Activated CD8-positive, alpha-beta memory T cell treated with anti-CD3 and anti-CD28 coated beads, Interleukin-2, amount 50 U/mL, for 48 hours (primary cell): ENCODE results near the gene TEX19.
"Not testable (repeated sequence)": the region's sequence is repeated elsewhere in the genome, so short reads cannot be mapped to it uniquely, and the experiment has no call there.

Experiments
- DNase-seq: peaks from one replicate; pipeline ENCODE4 v3.0.0-alpha.2; 2020

The TEX19 gene

GRCh38 chr17:82378741-82379021 is 19.6 kb downstream of the TEX19 start:
- DNase-seq, result no peak

GRCh38 chr17:82380860-82381702 is 22.0 kb downstream of the TEX19 start:
- DNase-seq, result no peak

- not testable (repeated sequence) for DNase-seq
These were observed 22.6 kb downstream of the TEX19 start for GRCh38 chr17:82381703-82382009.

- DNase-seq, result not testable (repeated sequence)
These were observed 23.3 kb downstream of the TEX19 start for GRCh38 chr17:82382220-82382932.

- no peak for DNase-seq
These were observed 23.8 kb downstream of the TEX19 start for GRCh38 chr17:82382933-82383255.

GRCh38 chr17:82383411-82383810 is 24.4 kb downstream of the TEX19 start:
- no peak for DNase-seq

- no peak for DNase-seq
These were observed 25.1 kb downstream of the TEX19 start for GRCh38 chr17:82384051-82384729.

GRCh38 chr17:82384730-82385481 is 25.9 kb downstream of the TEX19 start:
- DNase-seq, result no peak

- no peak for DNase-seq
These were observed 26.7 kb downstream of the TEX19 start for GRCh38 chr17:82385559-82386254.

GRCh38 chr17:82386255-82386831 is 27.3 kb downstream of the TEX19 start:
- DNase-seq, result no peak

- DNase-seq, result no peak
These were observed 28.0 kb downstream of the TEX19 start for GRCh38 chr17:82386881-82387704.

- DNase-seq, result no peak
These were observed 28.7 kb downstream of the TEX19 start for GRCh38 chr17:82387705-82388106.

GRCh38 chr17:82388223-82388921 is 29.3 kb downstream of the TEX19 start:
- no peak for DNase-seq

GRCh38 chr17:82388922-82389283 is 29.9 kb downstream of the TEX19 start:
- no peak for DNase-seq

- DNase-seq, result no peak
These were observed 30.3 kb downstream of the TEX19 start for GRCh38 chr17:82389379-82389778.

GRCh38 chr17:82390015-82390859 is 31.2 kb downstream of the TEX19 start:
- no peak for DNase-seq

- no peak for DNase-seq
These were observed 31.9 kb downstream of the TEX19 start for GRCh38 chr17:82390860-82391435.

GRCh38 chr17:82391496-82392066 is 32.5 kb downstream of the TEX19 start:
- DNase-seq, result no peak

GRCh38 chr17:82392209-82392920 is 33.3 kb downstream of the TEX19 start:
- DNase-seq, result no peak
